ENCODE measurements around the gene NHLH1. TPM values are rescaled to one million over a fixed set of nuclear protein-coding genes. Genes with fewer than 3 reads are reported as not detected.

Gene NHLH1
- total and polyA plus RNA-seq, 2 of the 13 experiments (the other 11 are each of a cell fraction or from before 2014, with no cell fraction given) = 0.11 to 0.57 TPM

DNA sequence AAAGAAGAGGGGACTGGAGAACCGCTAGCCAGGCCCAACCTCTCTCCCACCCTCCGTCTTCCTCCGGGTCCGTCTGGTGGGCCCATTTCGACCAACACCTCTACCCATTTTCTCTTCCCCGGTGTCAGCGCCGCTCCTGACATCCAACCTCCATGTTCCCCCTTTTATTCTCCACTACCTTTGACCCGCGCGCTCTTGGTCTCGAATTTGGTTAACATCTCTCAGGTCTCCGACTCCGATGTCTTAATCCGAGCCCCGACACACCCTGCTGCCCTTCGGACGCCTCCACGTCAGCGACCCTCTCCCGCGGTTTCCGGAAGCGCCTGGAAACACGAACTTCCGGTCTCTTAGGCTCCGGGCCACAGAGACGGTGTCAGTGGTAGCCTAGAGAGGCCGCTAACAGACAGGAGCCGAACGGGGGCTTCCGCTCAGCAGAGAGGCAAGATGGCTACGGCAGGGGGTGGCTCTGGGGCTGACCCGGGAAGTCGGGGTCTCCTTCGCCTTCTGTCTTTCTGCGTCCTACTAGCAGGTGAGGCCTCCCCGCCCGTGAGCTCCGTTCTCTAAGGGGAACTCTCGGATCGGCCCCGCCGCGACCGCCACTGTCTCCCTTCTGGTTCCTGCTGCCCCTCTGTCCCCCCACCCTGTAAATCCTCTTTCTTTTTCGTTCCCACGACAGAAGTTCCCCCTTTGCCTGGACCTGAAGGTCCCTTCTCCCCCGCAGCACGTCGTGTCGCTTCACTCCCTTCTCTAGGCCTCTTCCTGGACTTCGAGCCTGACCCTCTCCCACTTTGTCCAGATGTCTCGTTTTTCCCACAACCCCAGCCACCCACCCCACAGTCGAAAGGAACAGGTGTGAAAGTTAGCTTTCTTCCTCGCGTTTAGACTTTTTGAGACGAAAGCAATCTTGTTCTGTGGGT lies 23.7 kb upstream of the NHLH1 start, which contains the start of the genes COPA and NCSTN (continued):
- TF ChIP-seq, protein P1, sequence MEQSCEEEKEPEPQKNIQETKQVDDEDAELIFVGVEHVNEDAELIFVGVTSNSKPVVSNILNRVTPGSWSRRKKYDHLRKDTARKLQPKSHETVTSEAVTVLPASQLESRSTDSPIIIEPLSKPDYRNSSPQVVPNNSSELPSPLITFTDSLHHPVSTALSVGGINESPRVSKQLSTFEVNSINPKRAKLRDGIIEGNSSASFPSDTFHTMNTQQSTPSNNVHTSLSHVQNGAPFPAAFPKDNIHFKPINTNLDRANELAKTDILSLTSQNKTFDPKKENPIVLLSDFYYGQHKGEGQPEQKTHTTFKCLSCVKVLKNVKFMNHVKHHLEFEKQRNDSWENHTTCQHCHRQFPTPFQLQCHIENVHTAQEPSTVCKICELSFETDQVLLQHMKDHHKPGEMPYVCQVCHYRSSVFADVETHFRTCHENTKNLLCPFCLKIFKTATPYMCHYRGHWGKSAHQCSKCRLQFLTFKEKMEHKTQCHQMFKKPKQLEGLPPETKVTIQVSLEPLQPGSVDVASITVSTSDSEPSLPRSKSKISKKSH (CRISPR knock-in tag; IDR thresholded peaks at IDR 0.05; ENCODE audit: borderline replicate concordance) = peak; percentile 57; the same call in 1 of the 2 replicates
- 0 out of 2 replicates have a peak, but pooled peaks have one; percentile 33 for TF ChIP-seq ZKSCAN5 (CRISPR knock-in tag; IDR thresholded peaks at IDR 0.05)
- peak; percentile 91; the same call in 1 of the 2 replicates for TF ChIP-seq ZSCAN9 (CRISPR knock-in tag; IDR thresholded peaks at IDR 0.05; ENCODE audit: borderline replicate concordance)
- peak; percentile 92 for TF ChIP-seq HDAC1 (CRISPR knock-in tag; IDR thresholded peaks at IDR 0.05)
- peak; percentile 65; the same call in 1 of the 2 replicates for TF ChIP-seq HCFC1 (IDR thresholded peaks at IDR 0.05; ENCODE audit: low read depth, low read length)
- TF ChIP-seq, protein P2, sequence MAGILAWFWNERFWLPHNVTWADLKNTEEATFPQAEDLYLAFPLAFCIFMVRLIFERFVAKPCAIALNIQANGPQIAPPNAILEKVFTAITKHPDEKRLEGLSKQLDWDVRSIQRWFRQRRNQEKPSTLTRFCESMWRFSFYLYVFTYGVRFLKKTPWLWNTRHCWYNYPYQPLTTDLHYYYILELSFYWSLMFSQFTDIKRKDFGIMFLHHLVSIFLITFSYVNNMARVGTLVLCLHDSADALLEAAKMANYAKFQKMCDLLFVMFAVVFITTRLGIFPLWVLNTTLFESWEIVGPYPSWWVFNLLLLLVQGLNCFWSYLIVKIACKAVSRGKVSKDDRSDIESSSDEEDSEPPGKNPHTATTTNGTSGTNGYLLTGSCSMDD (CRISPR knock-in tag; IDR thresholded peaks at IDR 0.05) = no peak
- TF ChIP-seq ZNF619 (CRISPR knock-in tag; IDR thresholded peaks at IDR 0.05) = peak; percentile 40; the same call in 1 of the 2 replicates
- no peak for TF ChIP-seq JDP2 (CRISPR knock-in tag; IDR thresholded peaks at IDR 0.05; ENCODE audit: borderline replicate concordance)
- TF ChIP-seq PHF8 (CRISPR knock-in tag; IDR thresholded peaks at IDR 0.05) = peak; percentile 93
- TF ChIP-seq ZMYM4 (CRISPR knock-in tag; IDR thresholded peaks at IDR 0.05) = peak; percentile 78
- TF ChIP-seq KDM5A (IDR thresholded peaks at IDR 0.05; ENCODE audit: borderline replicate concordance, low read length) = peak; percentile 95
- peak; percentile 81 for TF ChIP-seq KLF6 (CRISPR knock-in tag; IDR thresholded peaks at IDR 0.05)
- TF ChIP-seq PHB2 (IDR thresholded peaks at IDR 0.05; ENCODE audit: partially characterized antibody) = no peak
- TF ChIP-seq SALL2 (CRISPR knock-in tag; IDR thresholded peaks at IDR 0.05) = peak; percentile 43; the same call in 1 of the 2 replicates
- peak; percentile 94 for TF ChIP-seq FOXK1 (CRISPR knock-in tag; IDR thresholded peaks at IDR 0.05; ENCODE audit: borderline replicate concordance, low read depth)
- peak; percentile 95 for TF ChIP-seq POLR2AphosphoS5 (IDR thresholded peaks at IDR 0.05; ENCODE audit: low read depth, low read length)
- TF ChIP-seq ZNF770 (CRISPR knock-in tag; IDR thresholded peaks at IDR 0.05) = peak; percentile 51; the same call in 1 of the 2 replicates
- no peak for TF ChIP-seq IRF1 (CRISPR knock-in tag; IDR thresholded peaks at IDR 0.05; ENCODE audit: low read depth)
- peak; percentile 86 for TF ChIP-seq ELF3 (CRISPR knock-in tag; IDR thresholded peaks at IDR 0.05)
- TF ChIP-seq DZIP1 (CRISPR knock-in tag; IDR thresholded peaks at IDR 0.05) = no peak
- peak; percentile 35; the same call in 1 of the 2 replicates for TF ChIP-seq ZNF792 (CRISPR knock-in tag; IDR thresholded peaks at IDR 0.05)
